NCI-H510A treated with DMSO at 0.1 percent for 48 hours (cell line): Measurements from ENCODE around the gene NEUROG1.

ENCODE experiments used
- DNase-seq: peaks from one replicate; lab custom pipeline; 2025; lab: John Stamatoyannopoulos, UW

NEUROG1 gene

GRCh38 chr5:135493406-135494180 lies 42.2 kb downstream of the NEUROG1 start:
- DNase-seq, result no peak

- DNase-seq, result no peak
Observed at GRCh38 chr5:135492319-135492626, 43.5 kb downstream of the NEUROG1 start.

GRCh38 chr5:135491552-135492318 lies 44.0 kb downstream of the NEUROG1 start:
- peak; percentile 74 for DNase-seq

GRCh38 chr5:135491038-135491551 lies 44.7 kb downstream of the NEUROG1 start:
- no peak for DNase-seq

- no peak for DNase-seq
Observed at GRCh38 chr5:135490245-135491037, 45.3 kb downstream of the NEUROG1 start.

GRCh38 chr5:135489466-135490244 lies 46.1 kb downstream of the NEUROG1 start:
- peak; percentile 4 for DNase-seq

- peak; percentile 73 for DNase-seq
Observed at GRCh38 chr5:135488727-135489465, 46.9 kb downstream of the NEUROG1 start.

GRCh38 chr5:135487839-135488514 lies 47.8 kb downstream of the NEUROG1 start:
- no peak for DNase-seq

- no peak for DNase-seq
Observed at GRCh38 chr5:135487037-135487395, 48.7 kb downstream of the NEUROG1 start.

- no peak for DNase-seq
Observed at GRCh38 chr5:135486131-135487036, 49.4 kb downstream of the NEUROG1 start.

GRCh38 chr5:135484674-135485086 lies 51.1 kb downstream of the NEUROG1 start:
- no peak for DNase-seq
